Stimulated activated CD8-positive, alpha-beta memory T cell treated with anti-CD3 and anti-CD28 coated beads, Interleukin-2, amount 100 ng/mL, for 48 hours (primary cell): ENCODE results near the gene CD2AP.
"Not testable (repeated sequence)": the region's sequence is repeated elsewhere in the genome, so short reads cannot be mapped to it uniquely, and the experiment has no call there.

Experiments
- DNase-seq, 2 donors: peaks; one replicate each; pipeline ENCODE4 v3.0.0-alpha.2; 2020; ENCODE audit warnings: low read depth in 2 of 2

Gene CD2AP

DNA sequence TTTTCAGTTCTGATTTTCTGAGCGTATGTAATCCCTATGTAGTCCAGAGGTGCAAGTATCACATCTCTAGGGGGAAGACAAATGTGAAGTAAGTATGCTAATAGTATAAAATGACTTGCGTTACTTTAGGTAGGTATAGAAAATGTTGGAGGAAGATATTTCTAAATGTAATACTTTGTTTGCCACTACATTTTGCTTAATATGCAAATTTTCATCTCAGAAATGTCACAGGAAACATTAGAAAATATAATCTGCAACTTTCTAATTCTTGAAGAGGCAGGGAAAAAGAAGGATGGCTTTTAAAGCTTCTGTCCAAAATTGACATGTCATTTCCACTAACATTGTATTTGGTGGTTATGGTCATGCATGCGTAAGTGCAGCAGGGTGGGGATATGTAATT lies 85.6 kb downstream of the CD2AP start:
- DNase-seq: no peak

DNA sequence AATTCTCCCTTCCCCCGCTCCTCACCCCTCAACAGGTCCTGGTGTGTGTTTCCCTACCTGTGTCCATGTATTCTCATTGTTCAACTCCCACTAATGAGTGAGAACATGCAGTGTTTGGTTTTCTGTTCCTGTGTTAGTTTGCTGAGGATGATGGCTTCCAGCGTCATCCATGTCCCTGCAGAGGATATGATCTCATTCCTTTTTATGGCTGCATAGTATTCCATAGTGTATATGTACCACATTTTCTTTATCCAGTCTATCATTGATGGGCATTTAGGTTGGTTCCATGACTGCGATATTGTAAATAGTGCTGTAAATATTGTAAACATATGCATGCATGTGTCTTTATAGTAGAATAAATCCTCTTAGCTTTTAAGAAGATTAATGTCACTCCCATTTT lies 89.0 kb downstream of the CD2AP start:
- DNase-seq: not testable (repeated sequence)

DNA sequence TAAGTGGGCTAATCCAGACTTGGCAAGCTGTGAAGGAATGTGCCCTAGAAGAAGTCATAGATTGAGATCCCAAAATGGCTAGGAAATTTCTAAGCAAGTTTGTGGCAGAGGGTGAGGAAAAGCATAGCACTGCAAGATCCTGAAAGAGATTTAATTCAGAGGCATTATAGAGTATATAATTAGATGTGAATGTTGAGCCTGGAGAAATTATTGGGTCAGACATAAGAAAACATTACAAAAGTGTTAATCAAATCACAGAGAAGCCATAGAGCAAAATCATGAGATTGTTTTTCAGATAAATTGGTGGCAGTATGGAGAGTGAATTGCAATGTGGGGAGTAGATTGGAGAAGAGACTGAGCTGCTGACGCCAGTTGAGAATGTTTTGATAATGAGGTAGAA lies 90.0 kb downstream of the CD2AP start:
- DNase-seq: no peak

DNA sequence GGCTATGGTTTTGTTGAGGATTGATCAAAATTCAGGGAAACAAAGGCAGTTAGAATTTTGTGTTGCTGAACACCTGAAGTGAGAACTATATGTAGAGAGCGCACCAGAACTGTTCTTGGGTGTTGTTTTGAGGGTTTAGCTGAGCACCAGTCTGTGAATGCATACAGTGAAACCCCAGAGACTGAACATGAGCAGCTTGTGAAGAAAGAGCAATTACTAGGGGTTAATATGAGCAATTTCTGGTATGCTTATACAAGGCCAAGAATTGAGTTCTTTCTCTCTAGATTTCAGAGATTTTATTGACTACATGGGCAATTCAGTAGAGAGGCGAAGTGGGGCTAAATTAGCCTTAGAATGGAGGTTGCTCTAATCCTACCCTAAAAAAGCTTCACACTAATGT lies 93.9 kb downstream of the CD2AP start:
- DNase-seq: no peak

DNA sequence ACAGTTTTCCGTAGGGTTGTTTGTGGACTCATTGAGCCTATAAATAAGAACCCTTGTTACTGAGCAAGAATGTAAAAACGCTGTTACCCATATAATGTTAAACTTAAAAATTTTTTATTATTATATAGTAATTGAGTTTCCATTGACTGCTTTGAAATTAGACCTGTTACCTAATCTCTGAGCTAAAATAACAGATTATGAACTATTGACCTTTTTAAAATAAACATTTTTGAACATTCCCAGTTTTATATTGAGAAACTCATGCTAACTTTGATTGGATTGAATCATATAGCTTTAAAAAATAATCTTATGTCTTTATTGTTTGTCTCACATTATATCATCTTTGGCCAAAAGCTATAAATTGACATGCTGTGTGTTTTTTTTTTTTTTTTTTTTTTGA lies 95.5 kb downstream of the CD2AP start:
- DNase-seq: no peak

DNA sequence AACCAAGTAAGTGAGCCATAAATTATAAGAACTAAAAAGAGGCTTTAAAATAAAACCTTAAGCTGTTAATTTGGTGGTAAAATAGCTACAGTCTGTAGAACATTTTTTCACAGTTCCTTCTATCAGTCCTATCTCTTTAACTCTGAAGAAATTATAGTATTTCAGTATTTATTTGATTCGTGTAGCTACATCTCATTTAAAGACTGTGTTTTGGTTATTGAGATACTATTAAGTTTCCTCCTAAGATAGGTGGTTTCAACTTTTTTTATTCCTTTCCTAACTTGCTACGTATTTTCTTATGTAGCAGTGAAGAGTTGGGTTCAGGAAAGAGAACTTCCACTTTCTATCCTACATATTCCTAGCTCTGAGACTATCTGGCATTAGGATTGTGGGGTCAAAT lies 97.2 kb downstream of the CD2AP start:
- no peak for DNase-seq

DNA sequence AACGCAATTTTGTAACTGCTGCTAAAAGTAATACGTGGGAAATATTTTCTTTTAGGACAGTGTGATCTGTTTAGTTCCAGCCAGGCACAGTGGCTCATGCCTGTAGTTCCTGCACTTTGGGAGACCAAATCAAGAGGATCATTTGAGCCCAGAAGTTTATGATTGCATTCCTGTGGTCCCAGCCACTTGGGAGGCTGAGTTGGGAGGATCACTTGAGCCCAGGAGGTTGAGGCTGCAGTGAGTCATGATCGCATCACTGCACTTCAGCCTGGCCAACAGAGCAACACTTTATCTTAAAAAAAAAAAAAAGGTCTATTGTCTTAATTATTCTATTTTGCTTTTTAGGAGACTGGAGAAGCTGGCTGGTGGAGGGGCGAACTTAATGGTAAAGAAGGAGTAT lies 101.5 kb downstream of the CD2AP start:
- no peak for DNase-seq

DNA sequence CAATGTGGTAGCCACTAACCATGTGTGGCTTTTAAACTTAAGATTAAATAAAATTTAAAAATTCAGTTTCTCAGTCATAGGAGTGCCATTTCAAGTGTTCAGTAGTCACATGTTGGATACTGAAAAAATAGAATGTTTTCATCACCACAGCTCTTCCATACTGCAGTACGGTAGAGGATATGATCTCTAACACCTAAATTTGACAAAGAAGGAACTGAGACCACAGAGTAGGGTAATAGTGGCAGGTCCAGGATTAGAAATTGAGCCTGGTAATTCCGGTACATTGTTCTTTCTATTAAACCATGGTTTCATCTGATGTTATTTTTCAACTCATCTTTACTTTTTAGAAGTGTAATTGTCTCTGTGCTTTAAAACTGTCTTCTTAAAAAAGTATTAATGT lies 104.0 kb downstream of the CD2AP start:
- no peak for DNase-seq

DNA sequence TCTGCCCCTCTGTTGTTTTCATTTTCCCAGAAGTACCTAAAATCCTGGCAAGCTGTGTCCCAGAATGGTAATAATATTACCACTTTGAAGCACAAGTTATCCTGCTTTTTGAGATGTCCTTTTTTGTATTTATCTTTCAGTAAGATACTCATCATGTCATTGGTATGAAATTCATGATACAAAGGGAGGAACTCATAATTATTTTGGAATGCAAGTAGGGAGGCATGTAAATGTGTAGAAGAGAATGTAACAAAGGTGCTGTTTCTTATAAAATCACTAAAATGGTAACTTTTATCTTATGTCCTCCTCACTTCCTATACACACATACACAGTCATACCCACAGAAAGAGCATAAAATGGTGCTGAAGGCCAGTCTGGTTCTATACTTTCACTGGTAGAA lies 109.9 kb downstream of the CD2AP start:
- no peak for DNase-seq

DNA sequence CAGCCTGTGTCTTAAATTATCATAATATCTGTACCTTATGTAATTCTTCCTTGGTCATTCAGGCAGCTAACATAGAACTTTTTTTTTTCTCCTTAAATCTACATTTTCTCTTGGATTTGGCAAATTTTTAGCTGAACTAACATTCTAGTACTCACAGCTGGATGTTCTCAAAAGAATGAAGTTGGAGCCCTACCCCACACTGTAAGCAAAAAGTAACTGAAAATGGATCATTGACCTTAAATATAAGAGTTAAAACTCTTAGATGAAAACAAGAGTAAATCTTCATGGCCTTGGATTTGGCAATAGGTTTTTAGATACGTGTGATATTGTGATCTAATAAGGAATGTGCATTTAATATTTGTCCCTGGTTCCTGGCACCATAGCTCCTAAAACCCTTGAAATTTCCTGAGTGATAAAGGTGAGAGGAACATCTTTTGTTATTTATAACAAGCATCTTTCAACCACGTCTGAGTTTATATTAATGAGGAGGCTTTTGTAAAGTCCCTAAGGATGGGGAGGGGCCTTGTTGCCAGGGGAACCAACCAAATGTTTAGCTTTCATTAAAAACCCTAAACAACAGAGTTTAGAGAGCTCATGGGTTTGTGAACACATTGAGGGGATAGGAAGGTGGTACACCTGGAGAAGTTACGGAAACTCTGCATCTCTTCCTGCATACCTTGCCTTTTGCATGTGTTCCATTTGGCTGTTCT lies 114.7 kb downstream of the CD2AP start:
- no peak for DNase-seq

DNA sequence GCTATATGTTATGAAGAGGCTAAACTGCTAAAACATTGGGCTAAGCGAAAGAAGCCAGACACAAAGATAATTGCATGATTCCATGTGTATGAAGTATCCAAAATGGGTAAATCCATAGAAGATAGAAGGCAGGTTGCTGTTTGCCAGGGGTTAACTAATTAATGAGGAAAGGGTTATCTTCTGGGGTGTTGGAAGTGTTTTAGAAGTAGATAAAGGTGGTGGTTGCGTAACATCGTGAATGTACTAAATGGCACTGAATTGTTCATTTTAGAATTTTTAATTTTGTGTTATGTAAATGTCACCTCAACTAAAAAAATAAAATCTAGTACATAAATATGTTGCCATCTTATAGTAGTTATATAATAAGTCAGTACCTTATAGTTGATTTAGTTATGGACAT lies 116.4 kb downstream of the CD2AP start:
- no peak for DNase-seq

DNA sequence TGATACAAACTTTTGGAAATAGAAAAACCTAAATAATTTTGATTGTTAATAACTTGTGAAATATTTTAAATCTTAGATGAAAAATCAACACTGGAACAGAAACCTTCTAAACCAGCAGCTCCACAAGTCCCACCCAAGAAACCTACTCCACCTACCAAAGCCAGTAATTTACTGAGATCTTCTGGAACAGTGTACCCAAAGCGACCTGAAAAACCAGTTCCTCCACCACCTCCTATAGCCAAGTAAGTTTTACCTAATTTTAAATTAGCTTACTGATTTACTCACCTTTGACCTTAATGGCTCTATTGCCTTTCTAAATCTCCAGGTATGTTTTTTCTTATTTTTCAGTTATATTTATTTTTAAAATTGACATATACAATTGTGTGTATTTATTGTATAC lies 118.2 kb downstream of the CD2AP start:
- DNase-seq: no peak

DNA sequence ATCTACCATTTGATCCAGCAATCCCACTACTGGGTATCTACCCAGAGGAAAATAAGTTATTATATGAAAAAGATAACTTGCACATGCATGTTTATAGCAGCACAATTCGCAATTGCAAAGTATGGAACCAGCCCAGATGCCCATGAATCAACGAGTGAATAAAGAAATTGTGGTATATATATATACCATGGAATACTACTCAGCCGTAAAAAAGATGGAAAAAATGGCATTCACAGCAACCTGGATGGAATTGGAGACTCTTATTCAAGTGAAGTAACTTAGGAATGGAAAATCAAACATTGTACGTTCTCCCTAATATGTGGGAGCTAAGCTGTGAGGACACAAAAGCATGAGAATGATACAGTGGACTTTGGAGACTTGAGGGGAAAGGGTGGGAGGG lies 120.8 kb downstream of the CD2AP start:
- DNase-seq: no peak

DNA sequence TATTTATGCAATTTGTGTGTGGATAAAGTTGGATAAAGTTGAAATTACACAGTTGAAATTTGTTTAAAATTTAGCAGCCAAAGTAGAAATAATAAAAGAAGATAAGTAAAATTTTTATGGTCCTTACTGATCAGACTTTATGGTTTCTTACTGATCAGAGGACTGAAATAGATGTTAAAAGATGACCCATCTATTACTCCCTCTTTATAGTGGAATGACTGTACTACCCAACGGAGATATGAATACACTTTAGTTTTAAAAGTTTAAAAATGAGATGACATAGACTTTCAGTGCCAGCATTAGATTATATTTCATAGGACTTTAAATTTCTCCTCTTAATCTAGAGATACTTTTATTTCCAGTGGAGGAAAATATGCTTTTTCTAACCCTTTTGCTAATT lies 121.9 kb downstream of the CD2AP start:
- no peak for DNase-seq

DNA sequence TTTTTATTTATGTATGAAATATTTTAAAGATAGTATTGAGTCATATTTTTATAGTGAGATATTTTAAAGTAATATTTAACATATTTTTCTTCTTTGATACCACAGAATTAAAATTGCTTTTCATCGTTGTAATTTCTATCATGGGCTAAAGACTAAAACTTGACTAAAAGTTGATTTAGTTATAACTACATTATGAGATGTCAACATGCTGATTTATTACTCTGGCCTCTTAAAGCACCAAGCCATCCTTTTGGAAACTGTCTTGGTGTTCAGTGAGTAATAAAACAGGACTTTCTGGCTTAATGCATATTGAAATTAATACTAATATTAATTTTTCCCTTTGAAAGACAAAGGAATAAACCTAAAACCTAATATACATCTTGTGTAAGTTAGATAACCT lies 125.6 kb downstream of the CD2AP start:
- DNase-seq: no peak

DNA sequence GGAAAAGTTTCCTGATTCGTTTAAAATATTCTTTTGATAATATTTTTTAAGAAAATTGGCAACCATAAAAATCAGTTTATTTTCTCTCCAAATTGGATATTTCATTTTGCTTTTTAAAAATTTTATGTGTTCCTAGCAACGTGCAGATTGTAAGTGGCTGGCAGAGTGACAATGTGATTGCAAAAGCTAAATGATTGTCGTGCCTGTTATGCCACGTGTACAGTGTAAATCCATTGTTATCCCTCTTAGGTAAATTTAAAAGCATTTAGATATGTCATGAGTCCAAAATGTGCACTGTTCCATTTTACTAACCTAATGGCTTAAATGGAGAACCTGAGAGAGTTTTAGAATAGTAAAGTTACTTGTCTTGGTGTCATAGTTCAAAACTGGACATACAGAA lies 126.4 kb downstream of the CD2AP start:
- DNase-seq: no peak

DNA sequence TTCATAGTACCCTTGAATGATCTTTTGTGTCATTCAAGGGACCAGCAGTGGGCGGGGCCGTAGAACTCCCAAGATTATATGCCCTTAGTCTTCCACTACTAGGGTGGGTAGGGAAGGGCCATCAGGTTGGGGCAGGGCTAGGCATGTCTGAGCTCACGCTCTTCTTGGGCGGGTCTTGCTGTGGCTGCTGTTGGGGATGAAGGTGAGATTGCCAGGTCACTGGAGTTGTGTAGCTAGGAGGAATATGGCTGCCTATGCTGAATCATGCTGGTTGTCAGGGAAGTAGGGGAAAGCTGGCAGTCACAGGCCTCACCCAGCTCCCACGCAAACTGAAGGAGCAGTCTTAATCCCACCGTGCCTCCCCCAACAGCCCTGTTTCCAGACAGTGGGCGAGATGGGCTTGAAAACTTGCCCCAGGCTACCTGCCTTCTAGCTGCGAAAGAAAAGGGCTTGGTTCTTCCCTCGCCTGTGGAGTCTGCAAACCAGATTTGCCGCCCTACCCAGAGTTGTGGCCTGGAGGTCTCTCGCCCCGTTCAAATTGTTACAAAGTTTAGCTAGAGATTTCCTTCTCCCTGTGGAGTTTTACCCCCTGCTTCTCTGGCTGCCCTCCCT lies 144.4 kb downstream of the CD2AP start:
- DNase-seq: no peak

DNA sequence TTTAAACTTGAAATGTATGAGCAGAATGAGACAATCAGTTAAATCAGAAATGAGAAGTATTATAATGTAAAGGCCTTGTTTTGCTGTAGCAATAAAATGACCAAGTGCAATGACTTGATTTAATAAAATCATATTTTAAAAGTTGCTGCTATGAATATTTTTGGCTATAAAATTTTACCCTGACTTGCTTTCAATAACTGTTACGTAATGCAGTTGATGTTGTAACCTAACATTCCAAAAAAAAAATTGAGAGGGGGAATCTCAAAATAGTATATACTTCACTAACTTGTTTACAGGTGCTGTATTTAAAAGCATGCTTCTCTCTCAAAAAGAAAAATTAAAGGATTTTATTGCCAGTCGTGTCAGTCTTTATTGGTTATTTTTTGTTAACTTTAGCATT lies 149.2 kb downstream of the CD2AP start:
- DNase-seq: no peak

DNA sequence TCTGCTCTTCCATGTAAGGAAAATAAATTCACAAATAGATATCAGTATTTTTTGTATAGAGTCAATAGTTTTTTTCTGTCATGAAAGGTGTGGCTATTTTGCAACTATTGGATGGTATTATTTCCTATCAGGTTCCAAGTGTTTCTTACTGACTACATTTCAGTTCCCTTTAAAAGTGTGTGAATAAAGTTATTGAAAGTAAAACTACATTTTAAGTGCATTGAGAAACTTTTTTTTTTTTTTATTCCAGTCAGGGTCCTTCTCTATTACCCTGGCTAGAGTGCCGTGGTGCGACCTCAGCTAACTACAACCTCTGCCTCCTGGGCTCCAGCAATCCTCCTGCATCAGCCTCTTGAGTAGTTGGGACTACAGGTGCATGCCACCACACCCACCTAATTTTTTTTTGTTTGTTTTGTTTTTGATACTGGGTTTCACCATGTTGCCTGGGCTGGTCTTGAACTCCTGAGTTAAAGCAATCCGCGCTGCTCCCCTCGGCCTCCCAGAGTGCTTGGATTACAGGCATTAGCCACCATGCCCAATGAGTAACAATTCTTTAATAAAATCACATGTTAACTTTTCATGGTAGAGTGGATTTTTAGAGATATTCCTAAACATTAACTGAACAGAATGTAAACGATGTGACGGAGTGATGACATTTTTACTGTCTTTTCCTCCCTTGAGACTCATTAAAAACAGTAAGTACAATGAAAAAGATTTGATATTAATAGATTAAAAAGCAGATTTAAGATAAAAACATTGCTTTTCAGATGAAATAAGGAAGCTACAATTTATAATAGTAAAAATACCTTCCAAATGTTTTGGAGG lies 151.1 kb downstream of the CD2AP start:
- DNase-seq: no peak

DNA sequence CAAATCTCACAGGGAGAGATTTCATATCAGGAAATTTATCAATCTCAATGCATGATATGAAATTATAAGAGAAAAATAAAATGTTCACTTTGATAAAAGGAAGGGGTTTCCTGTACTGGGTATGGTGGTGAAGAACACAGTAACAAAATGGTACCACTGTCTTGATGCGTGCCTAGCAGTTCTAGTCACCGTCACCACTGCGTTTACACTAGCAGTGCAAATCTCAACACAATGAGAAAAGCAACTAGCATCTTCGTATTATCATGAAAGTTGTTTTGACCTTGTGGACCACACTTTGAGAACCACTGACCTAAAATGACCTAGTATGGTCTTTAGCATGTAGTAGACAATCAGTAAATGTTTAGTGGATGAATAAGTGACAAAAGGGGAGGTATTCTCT lies 152.4 kb downstream of the CD2AP start:
- no peak for DNase-seq

DNA sequence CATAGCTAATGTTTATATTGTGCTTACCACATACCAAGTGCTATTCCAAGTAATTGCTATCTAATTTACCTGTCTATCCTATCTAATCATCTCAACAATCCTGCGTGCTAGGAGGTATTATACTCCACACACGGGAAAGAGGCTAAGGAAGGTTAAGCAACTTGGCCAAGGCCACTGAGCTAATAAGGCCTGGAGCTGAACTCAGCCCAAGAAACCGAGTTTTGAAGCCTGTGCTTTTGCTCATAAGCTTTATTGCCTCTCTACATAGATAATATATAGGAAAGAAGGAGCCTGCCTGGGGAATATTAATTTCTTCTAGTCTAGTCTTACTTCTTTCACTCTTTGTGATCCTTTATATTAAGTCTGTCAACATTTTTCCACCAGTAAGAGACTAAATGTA lies 153.0 kb downstream of the CD2AP start:
- no peak for DNase-seq

DNA sequence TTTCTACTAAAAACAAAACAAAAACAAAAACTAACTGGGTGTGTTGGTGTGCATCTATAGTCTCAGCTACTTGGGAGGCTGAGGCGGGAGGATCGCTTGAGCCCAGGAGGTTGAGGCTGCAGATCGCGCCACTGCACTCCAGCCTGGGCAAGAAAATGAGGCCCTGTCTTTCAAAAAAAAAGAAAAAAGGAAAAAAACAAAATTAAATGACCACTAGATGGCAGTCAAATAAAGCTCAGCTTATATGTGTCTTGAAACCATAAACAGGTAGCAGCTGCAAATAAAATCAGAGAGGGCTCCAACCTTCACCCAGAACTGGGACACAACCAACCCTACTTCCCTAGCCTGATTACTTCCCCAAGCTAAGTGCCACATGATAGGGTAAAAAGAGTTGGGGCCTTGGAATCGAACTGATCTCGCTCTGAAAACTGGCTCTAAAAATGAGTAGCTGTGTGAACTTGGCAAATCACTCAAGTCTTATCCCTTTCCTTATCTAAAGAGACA lies 153.7 kb downstream of the CD2AP start:
- no peak for DNase-seq

DNA sequence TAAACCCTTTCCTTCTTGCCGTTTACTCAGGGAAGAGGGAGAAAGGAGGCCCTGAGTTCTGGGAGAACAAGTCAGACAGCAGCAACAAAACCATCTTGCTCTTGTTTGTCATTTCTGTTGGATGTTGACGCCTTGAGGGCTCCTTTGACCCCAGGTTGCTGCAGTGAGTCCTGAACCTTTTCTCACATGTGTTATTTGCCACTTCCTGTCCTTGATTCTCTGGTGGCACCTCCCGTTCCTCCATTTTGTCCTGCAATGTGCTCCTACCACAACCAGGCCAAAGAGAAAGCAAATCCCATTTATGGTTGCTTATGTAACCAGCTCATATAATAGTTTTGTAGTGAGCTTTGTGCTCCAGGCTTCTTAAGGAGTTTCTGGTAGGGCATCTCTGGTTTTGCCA lies 154.2 kb downstream of the CD2AP start:
- no peak for DNase-seq
